Spleen (tissue), 7 donors: ENCODE results near the gene NXN.

Experiments
- CTCF ChIP-seq, 11 experiments: fragments of 200-600 bp in 7 of 11; fragments of 450-650 bp in 4 of 11; sonication (generic) in 4 of 11; IDR thresholded peaks in 8 of 11; conservative IDR thresholded peaks in 3 of 11; 1 replicate in 7 of 11; 2 replicates in 4 of 11; pipeline versions ENCODE4 v1.4.0 to v1.8.0; 2016 to 2021; ENCODE audit warnings: antibody characterized with exemption in 11 of 11, inconsistent platforms in 4 of 11, mild to moderate bottlenecking in 1 of 11
- POLR2A ChIP-seq, 3 donors: fragments of 450-650 bp; IDR thresholded peaks; one replicate each; pipeline ENCODE4 v1.5.1; 2017; ENCODE audit warnings: antibody characterized with exemption in 3 of 3, mild to moderate bottlenecking in 1 of 3
- POLR2AphosphoS5 ChIP-seq, 3 donors: sonication (generic); formaldehyde crosslinking; IDR thresholded peaks; one replicate each; pipeline ENCODE4 v1.5.1; 2017; ENCODE audit warnings: antibody characterized with exemption in 3 of 3
- donor health status: DM: no; HTN: no; CAD: no; lungs with moderate emphysema.
- donor health status: DM: no; HTN: no; CAD: no.
- donor health status: DM: no; HTN: no; CAD: no.

GRCh38 chr17:927611-928461 is 51.7 kb downstream of the NXN start:
- TF ChIP-seq CTCF (IDR thresholded peaks at IDR 0.05 in 8 of 11, conservative IDR thresholded peaks at IDR 0.05 in 3 of 11) (no peak), POLR2A (IDR thresholded peaks at IDR 0.05) (no peak), POLR2AphosphoS5 (IDR thresholded peaks at IDR 0.05) (no peak)
